Neural cell (in vitro differentiated cells): ENCODE results near the gene FERMT3. TPM values are rescaled to one million over a fixed set of nuclear protein-coding genes. Genes with fewer than 3 reads are reported as not detected.

Experiments
- H2AFZ ChIP-seq: fragments of 200-600, 300-800 bp; sonication (generic), shearing (Covaris generic); 2 replicates; pipeline ENCODE4 v1.6.0; 2014; ENCODE audit warnings: low read depth, mild to moderate bottlenecking, antibody characterized with exemption, low read length, moderate library complexity
- H3F3A ChIP-seq: fragments of 200-600 bp; shearing (Covaris generic); 2 replicates; pipeline ENCODE4 v1.6.1; 2016; ENCODE audit warnings: mild to moderate bottlenecking, moderate library complexity, mixed read lengths, antibody characterized with exemption, low read length; ENCODE audit not compliant: insufficient read depth, poor library complexity, severe bottlenecking
- H3K27ac ChIP-seq: fragments of 200-600, 300-800 bp; sonication (generic), shearing (Covaris generic); 2 replicates; pipeline ENCODE4 v1.5.1; 2014; ENCODE audit warnings: mild to moderate bottlenecking, low read length, moderate library complexity
- H3K27me3 ChIP-seq: fragments of 300-800, 200-600 bp; sonication (generic), shearing (Covaris generic); 2 replicates; pipeline ENCODE4 v1.6.0; 2014; ENCODE audit warnings: mild to moderate bottlenecking, low read depth, low read length, moderate library complexity; ENCODE audit not compliant: insufficient read depth
- H3K36me3 ChIP-seq: fragments of 300-800, 200-600 bp; sonication (generic), shearing (Covaris generic); 2 replicates; pipeline ENCODE4 v1.5.1; 2014; ENCODE audit warnings: mild to moderate bottlenecking, antibody characterized with exemption, low read length, moderate library complexity; ENCODE audit not compliant: insufficient read depth
- H3K4me2 ChIP-seq: fragments of 300-800, 200-600 bp; sonication (generic), shearing (Covaris generic); 2 replicates; pipeline ENCODE4 v1.6.0; 2014; ENCODE audit warnings: mild to moderate bottlenecking, low read length
- H3K4me3 ChIP-seq: fragments of 300-800, 200-600 bp; sonication (generic), shearing (Covaris generic); 2 replicates; pipeline ENCODE4 v1.5.1; 2014; ENCODE audit warnings: mild to moderate bottlenecking, low read length, moderate library complexity
- H3K79me2 ChIP-seq: fragments of 200-600 bp; shearing (Covaris generic); replicated peaks from 2 replicates; pipeline ENCODE4 v1.6.0; 2014; ENCODE audit warnings: mild to moderate bottlenecking, low read length, moderate library complexity; ENCODE audit not compliant: insufficient read depth
- H3K9ac ChIP-seq: fragments of 300-800, 200-600 bp; sonication (generic), shearing (Covaris generic); 2 replicates; pipeline ENCODE4 v1.6.1; 2016; ENCODE audit warnings: mild to moderate bottlenecking, low read length, mixed read lengths
- H3K9me2 ChIP-seq: fragments of 200-600 bp; shearing (Covaris generic); 2 replicates; pipeline ENCODE4 v1.6.1; 2016; ENCODE audit warnings: mild to moderate bottlenecking, low read length, mixed read lengths; ENCODE audit not compliant: insufficient read depth
- H3K9me3 ChIP-seq: fragments of 200-600, 300-800 bp; sonication (generic), shearing (Covaris generic); 2 replicates; pipeline ENCODE4 v1.6.1; 2016; ENCODE audit warnings: mild to moderate bottlenecking, mixed run types, low read length, moderate library complexity, mixed read lengths
- H4K20me1 ChIP-seq: fragments of 200-600 bp; shearing (Covaris generic); 2 replicates; pipeline ENCODE4 v1.6.1; 2016; ENCODE audit warnings: mild to moderate bottlenecking, mixed run types; ENCODE audit not compliant: insufficient read depth
- CTCF ChIP-seq: fragments of 450-650 bp; IDR thresholded peaks from 2 replicates; pipeline ENCODE4 v1.5.1; 2014; ENCODE audit warnings: antibody characterized with exemption, mild to moderate bottlenecking, moderate library complexity; ENCODE audit not compliant: poor library complexity, severe bottlenecking
- EP300 ChIP-seq: fragments of 450-650 bp; conservative IDR thresholded peaks from 2 replicates; pipeline ENCODE4 v1.6.1; 2014; ENCODE audit warnings: antibody characterized with exemption, mild to moderate bottlenecking, moderate library complexity; ENCODE audit not compliant: poor library complexity, severe bottlenecking
- EZH2 ChIP-seq: fragments of 200-600, 300-800 bp; shearing (Covaris generic), sonication (generic); IDR thresholded peaks from 2 replicates; pipeline ENCODE4 v1.6.1; 2014; ENCODE audit warnings: antibody characterized with exemption, low read length, borderline replicate concordance, mild to moderate bottlenecking; ENCODE audit not compliant: insufficient read depth, poor library complexity, severe bottlenecking
- MXI1 ChIP-seq: fragments of 450-650 bp; conservative IDR thresholded peaks from 2 replicates; pipeline ENCODE4 v1.6.1; 2014; ENCODE audit warnings: antibody characterized with exemption, mild to moderate bottlenecking; ENCODE audit not compliant: poor library complexity, severe bottlenecking
- POLR2AphosphoS5 ChIP-seq: IDR thresholded peaks from 2 replicates; pipeline ENCODE4 v1.6.1; 2012
- RAD21 ChIP-seq: fragments of 450-650 bp; conservative IDR thresholded peaks from 2 replicates; pipeline ENCODE4 v1.6.1; 2014; ENCODE audit warnings: antibody characterized with exemption, mild to moderate bottlenecking, moderate library complexity
- REST ChIP-seq: IDR thresholded peaks from 2 replicates; pipeline ENCODE4 v1.6.1; 2012; ENCODE audit warnings: borderline replicate concordance
- SMC3 ChIP-seq: fragments of 450-650 bp; conservative IDR thresholded peaks from 2 replicates; pipeline ENCODE4 v1.6.1; 2014; ENCODE audit warnings: antibody characterized with exemption, mild to moderate bottlenecking, moderate library complexity; ENCODE audit not compliant: poor library complexity
- TAF1 ChIP-seq: IDR thresholded peaks from 2 replicates; pipeline ENCODE4 v1.6.1; 2012; ENCODE audit warnings: low read depth
- polyA plus RNA-seq: library from polyadenylated mRNA; depleted of rRNA; stranded (reverse); fragments of >200 nt; gene quantifications from 2 replicates; pipeline ENCODE4 v1.2.3, GENCODE V29; 2014

The FERMT3 gene
- polyA plus RNA-seq, 1 donor from 2014 or later: 0.89 TPM

- Histone ChIP-seq H3K9ac (peak overlapping the region; percentile 83), H3K9me3 (no peaks in the 10 kb centered on the region), H3F3A (no peaks in the 10 kb centered on the region), H3K9me2 (no peaks in the 10 kb centered on the region), H3K36me3 (no peaks in the 10 kb centered on the region), H3K79me2 (peaks cover 6% of the 10 kb centered on the region), H3K27ac (peak overlapping the region; percentile 47), H4K20me1 (no peaks in the 10 kb centered on the region), H3K4me3 (peak overlapping the region; percentile 84), H2AFZ (peak overlapping the region; percentile 83), H3K27me3 (no peaks in the 10 kb centered on the region), H3K4me2 (peak overlapping the region; percentile 42)
- no peak for TF ChIP-seq SMC3
- TF ChIP-seq RAD21: no peak
- TF ChIP-seq EP300: no peak
- TF ChIP-seq REST: no peak
- TF ChIP-seq TAF1: no peak
- no peak for TF ChIP-seq POLR2AphosphoS5
- TF ChIP-seq CTCF: no peak
- no peak for TF ChIP-seq MXI1
- no peak for TF ChIP-seq EZH2
Measured at GRCh38 chr11:64226507-64227051, 20.1 kb downstream of the FERMT3 start.

GRCh38 chr11:64227405-64227956 is 21.0 kb downstream of the FERMT3 start:
- TF ChIP-seq RAD21 (no peak), CTCF (no peak)
- Histone ChIP-seq H3K9me3 (no peaks in the 10 kb centered on the region), H3K4me3 (peak overlapping the region; percentile 84), H3K9ac (no peak overlapping the region), H3K36me3 (no peaks in the 10 kb centered on the region), H3F3A (no peaks in the 10 kb centered on the region), H2AFZ (no peak overlapping the region), H3K4me2 (no peak overlapping the region), H3K27me3 (no peaks in the 10 kb centered on the region), H3K79me2 (peaks cover 6% of the 10 kb centered on the region), H4K20me1 (no peaks in the 10 kb centered on the region), H3K9me2 (no peaks in the 10 kb centered on the region), H3K27ac (no peak overlapping the region)
